Heart left ventricle (tissue), 16 donors: ENCODE measurements around the gene HGS. TPM values are rescaled to one million over a fixed set of nuclear protein-coding genes. Genes with fewer than 3 reads are reported as not detected.

Experiments
- ATAC-seq, 4 donors: fragments of 200-7000 bp; cut with Tn5 transposase; one replicate each; pipeline ENCODE4 v1.9.1; 2020 to 2022; ENCODE audit warnings: moderate library complexity in 4 of 4, mild to moderate bottlenecking in 3 of 4, moderate number of reproducible peaks in 1 of 4
- DNase-seq, 5 donors: peaks; one replicate each; pipeline ENCODE4 v3.0.0-alpha.2; 2020
- H3K27ac ChIP-seq, 12 donors: fragments of 200-600 bp; sonication (generic) in 4 of 12; one replicate each; pipeline versions ENCODE4 v1.5.0 to v1.8.0; 2016 to 2022; ENCODE audit warnings: mild to moderate bottlenecking in 2 of 12
- H3K27me3 ChIP-seq, 9 donors: fragments of 200-600 bp; sonication (generic) in 2 of 9; one replicate each; pipeline versions ENCODE4 v1.5.1 to v1.8.0; 2016 to 2022; ENCODE audit warnings: mild to moderate bottlenecking in 3 of 9
- H3K36me3 ChIP-seq, 9 donors: fragments of 200-600 bp; sonication (generic) in 2 of 9; one replicate each; pipeline versions ENCODE4 v1.5.0 to v1.8.0; 2018 to 2022; ENCODE audit warnings: mild to moderate bottlenecking in 2 of 9
- H3K4me1 ChIP-seq, 12 donors: fragments of 200-600 bp; sonication (generic) in 4 of 12; one replicate each; pipeline versions ENCODE4 v1.5.0 to v1.8.0; 2016 to 2022; ENCODE audit warnings: mild to moderate bottlenecking in 3 of 12
- H3K4me3 ChIP-seq, 12 donors: fragments of 200-600 bp; sonication (generic) in 4 of 12; one replicate each; pipeline versions ENCODE4 v1.5.0 to v1.8.0; 2017 to 2022; ENCODE audit warnings: mild to moderate bottlenecking in 9 of 12, moderate library complexity in 4 of 12
- H3K9me3 ChIP-seq, 12 donors: fragments of 200-600 bp; sonication (generic) in 4 of 12; one replicate each; pipeline versions ENCODE4 v1.5.0 to v1.8.0; 2016 to 2022; ENCODE audit warnings: mild to moderate bottlenecking in 1 of 12
- CTCF ChIP-seq, 12 donors: fragments of 200-600 bp; sonication (generic) in 4 of 12; IDR thresholded peaks; one replicate each; pipeline versions ENCODE4 v1.5.0 to v1.8.0; 2018 to 2022; ENCODE audit warnings: antibody characterized with exemption in 12 of 12, mild to moderate bottlenecking in 5 of 12
- POLR2A ChIP-seq, 2 donors: fragments of 450-650 bp; IDR thresholded peaks; one replicate each; pipeline ENCODE4 v1.6.1; 2017; ENCODE audit warnings: antibody characterized with exemption in 2 of 2, mild to moderate bottlenecking in 2 of 2, moderate library complexity in 2 of 2
- WGBS, 4 donors: extraction: QIAGEN DNeasy Blood & Tissue Kit in 2 of 4; methylation state at CpG; one replicate each; pipeline versions ENCODE4 v1.1.5 to v1.1.7; 2013 to 2018; 5-methylcytosine and 5-hydroxymethylcytosine counted together
- intact Hi-C, 10 donors: fragments of 100-400 bp; cut with DNase I; formaldehyde crosslinking; loops; one replicate each; pipeline versions ENCODE4 v1.11.1 to v1.14.2; 2022
- polyA plus RNA-seq, 2 donors: library from polyadenylated mRNA; stranded (reverse); fragments of 200-250 nt; gene quantifications; one replicate each; pipeline ENCODE4 v1.2.3, GENCODE V29; 2013
- total RNA-seq, 9 donors: library from RNA; depleted of rRNA in 2 of 9; stranded (reverse); fragments of >200 nt in 2 of 9; fragmentation: NEBNext Ultra II Directional in 3 of 9; extraction: Animal tissue kit (Norgen Biotek cat#: 25700) in 3 of 9; gene quantifications; one replicate each; pipeline versions ENCODE4 v1.1.0 to v1.2.4, GENCODE V29; 2016 to 2023
- donor health status: ischemic (EF 13 %, LVEDD 7.1; RV severe dilation, severe dysfunction).
- donor health status: healthy with polysubstance abuse.
- donor health status: DM: no; HTN: yes; CAD: no.
- donor health status: DM: no; HTN: no; CAD: no.
- donor health status: ischemic (EF 25% LVEDD 6.9; RV normal size, moderate dysfunction).
- donor health status: ischemic (EF 25% LVEDD 5.7; RV mildly dilated, moderate dysfunction).
- donor health status: healthy.
- donor health status: DM: yes; HTN: yes; CAD: no.
- donor health status: ischemic (EF 35%, LVEDD 5.7; RV mildly dilated, moderate dysfunction).
- donor health status: nonischemic (EF 11% LVEDD 7.7; RV severe dilation, severe dysfunction).
- donor health status: DM: yes; HTN: yes; CAD: no.
- donor health status: PGD.
- donor health status: ischemic (EF 29% LVEDD 5.4; RV normal size, mild dysfunction).
- donor health status: nonischemic (EF 23%, LVEDD 6.1; RV moderate dilation, normal function).

The HGS gene
- total and polyA plus RNA-seq, 11 donors = 37.4 to 90.8 (median 44.7) TPM

DNA sequence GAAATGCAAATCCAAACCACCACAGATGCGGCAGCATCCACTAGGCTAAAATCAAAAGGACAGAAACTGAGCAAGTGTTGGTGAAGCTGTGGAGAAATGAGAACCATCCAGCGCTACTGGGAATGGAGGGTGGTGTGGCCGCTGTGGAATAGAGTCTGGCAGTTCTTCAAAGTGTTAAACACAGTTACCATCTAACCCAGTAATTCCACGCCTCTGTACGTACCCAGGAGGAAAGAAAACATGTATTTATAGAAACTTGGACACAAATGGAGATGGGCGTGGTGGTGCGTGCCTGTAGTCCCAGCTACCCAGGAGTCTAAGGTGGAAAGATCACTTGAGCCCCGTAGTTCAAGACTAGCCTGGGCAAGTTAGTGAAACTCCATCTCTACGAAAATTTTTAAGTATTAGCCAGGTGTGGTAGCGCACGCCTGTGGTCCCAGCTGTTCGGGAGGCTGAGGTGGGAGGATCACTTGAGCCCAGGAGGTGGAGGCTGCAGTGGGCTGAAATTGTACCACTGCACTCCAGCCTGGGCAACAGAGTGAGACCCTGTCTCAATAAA is 39.9 kb downstream of the HGS start:
- ATAC-seq (peak in 1 of 4 donors; percentile 5), DNase-seq (no peak)
- 44 to 50% (median 45%) methylated on average over 12 of the region's 12 CpGs for WGBS, 4 donors
- Histone ChIP-seq H3K4me1 (peaks cover 0 to 20% (median 11%) of the 10 kb centered on the region in 12 donors), H3K36me3 (no peaks in the 10 kb centered on the region), H3K4me3 (no peak overlapping the region), H3K27me3 (no peaks in the 10 kb centered on the region), H3K27ac (no peak overlapping the region), H3K9me3 (no peaks in the 10 kb centered on the region)
- intact Hi-C loops = no loop called here
- TF ChIP-seq CTCF (IDR thresholded peaks at IDR 0.05) (no peak), POLR2A (IDR thresholded peaks at IDR 0.05) (no peak)

- WGBS, 4 donors = 89 to 93% (median 91%) methylated on average over 9 of the region's 9 CpGs
- no peak for ATAC-seq
- no peak for TF ChIP-seq POLR2A (IDR thresholded peaks at IDR 0.05)
- no peak for TF ChIP-seq CTCF (IDR thresholded peaks at IDR 0.05)
These were observed 41.6 kb downstream of the HGS start for GRCh38 chr17:81725439-81725838.

GRCh38 chr17:81726004-81726403 is 42.2 kb downstream of the HGS start:
- peaks cover 0 to 21% (median 12%) of the 10 kb centered on the region in 12 donors for H3K4me1 ChIP-seq
- WGBS, 4 donors = 80 to 81% (median 80%) methylated on average over 9 of the region's 9 CpGs
- intact Hi-C loops = no loop called here
- H3K27me3 ChIP-seq = peaks cover 0 to 14% (median 0%) of the 10 kb centered on the region in 9 donors
- DNase-seq (no peak), ATAC-seq (no peak)
- H3K36me3 ChIP-seq = no peaks in the 10 kb centered on the region
- TF ChIP-seq CTCF (IDR thresholded peaks at IDR 0.05) = no peak
- TF ChIP-seq POLR2A (IDR thresholded peaks at IDR 0.05) = no peak
- H3K9me3 ChIP-seq = no peaks in the 10 kb centered on the region
- no peak overlapping the region for H3K4me3 ChIP-seq
- H3K27ac ChIP-seq = no peak overlapping the region

More at GRCh38 chr17:81725439-81725838, 41.6 kb downstream of the HGS start:
- Histone ChIP-seq H3K4me3 (no peak overlapping the region), H3K36me3 (no peaks in the 10 kb centered on the region), H3K9me3 (no peaks in the 10 kb centered on the region), H3K27ac (no peak overlapping the region), H3K4me1 (peaks cover 0 to 20% (median 12%) of the 10 kb centered on the region in 12 donors), H3K27me3 (peaks cover 0 to 10% (median 0%) of the 10 kb centered on the region in 9 donors)
- DNase-seq = no peak
- intact Hi-C loops = no loop called here

- DNase-seq (no peak), ATAC-seq (no peak)
- Histone ChIP-seq H3K27ac (no peak overlapping the region), H3K36me3 (no peaks in the 10 kb centered on the region), H3K9me3 (no peaks in the 10 kb centered on the region), H3K4me3 (no peak overlapping the region), H3K27me3 (peaks cover 0 to 18% (median 0%) of the 10 kb centered on the region in 9 donors), H3K4me1 (peaks cover 0 to 18% (median 8%) of the 10 kb centered on the region in 12 donors)
- 86 to 91% (median 89%) methylated on average over 23 of the region's 23 CpGs for WGBS, 4 donors
- TF ChIP-seq CTCF (IDR thresholded peaks at IDR 0.05) = no peak
- TF ChIP-seq POLR2A (IDR thresholded peaks at IDR 0.05) = no peak
- intact Hi-C loops = no loop called here
These were observed 43.7 kb downstream of the HGS start for GRCh38 chr17:81727324-81728031.
